GM18519 (cell line): ENCODE measurements around the gene COL27A1.

ENCODE experiments used
- ATAC-seq: cut with Tn5 transposase; IDR thresholded peaks from one replicate; pipeline ENCODE4 v1.9.1; 2021; ENCODE audit warnings: mild to moderate bottlenecking, moderate library complexity; ENCODE audit not compliant: unreplicated experiment, low FRiP score

Gene COL27A1

DNA sequence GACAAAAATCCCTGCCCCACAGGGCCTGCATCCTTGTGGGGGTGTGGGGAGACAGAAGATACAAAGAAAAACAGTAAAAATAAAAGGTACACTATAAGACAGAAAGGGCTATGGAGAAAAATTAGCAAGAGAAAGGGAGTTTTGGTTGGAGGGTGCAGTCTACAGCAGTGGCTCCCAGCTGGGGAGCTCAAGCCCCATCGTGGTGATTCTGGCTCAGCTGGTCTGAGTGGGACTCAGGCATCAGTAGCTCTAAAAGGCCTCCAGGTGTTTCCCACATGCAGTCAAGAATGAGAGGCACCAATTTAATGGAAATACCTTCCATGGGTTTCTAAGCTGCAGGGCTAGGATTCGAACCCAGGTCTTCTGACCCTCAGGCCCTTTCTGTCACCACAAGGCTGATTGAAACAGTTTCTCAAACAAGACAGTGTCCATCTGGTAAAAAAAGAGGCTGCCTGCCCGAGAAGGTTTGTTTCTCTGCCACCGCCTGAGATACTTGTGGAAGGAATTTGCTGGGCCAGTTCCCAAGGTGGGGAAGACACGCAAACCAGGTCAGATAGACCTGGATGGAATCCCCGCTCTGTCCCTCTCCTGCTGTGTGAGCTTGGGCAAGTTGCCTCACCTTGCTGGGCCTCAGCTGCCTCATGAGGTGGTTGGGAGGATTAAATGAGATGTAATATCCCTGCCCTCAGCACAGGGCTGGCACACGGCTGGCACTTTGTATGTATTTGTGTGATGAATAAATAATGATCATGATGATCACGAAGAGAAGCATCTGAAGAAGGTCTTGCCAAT is 43.1 kb downstream of the COL27A1 start:
- no peak for ATAC-seq

DNA sequence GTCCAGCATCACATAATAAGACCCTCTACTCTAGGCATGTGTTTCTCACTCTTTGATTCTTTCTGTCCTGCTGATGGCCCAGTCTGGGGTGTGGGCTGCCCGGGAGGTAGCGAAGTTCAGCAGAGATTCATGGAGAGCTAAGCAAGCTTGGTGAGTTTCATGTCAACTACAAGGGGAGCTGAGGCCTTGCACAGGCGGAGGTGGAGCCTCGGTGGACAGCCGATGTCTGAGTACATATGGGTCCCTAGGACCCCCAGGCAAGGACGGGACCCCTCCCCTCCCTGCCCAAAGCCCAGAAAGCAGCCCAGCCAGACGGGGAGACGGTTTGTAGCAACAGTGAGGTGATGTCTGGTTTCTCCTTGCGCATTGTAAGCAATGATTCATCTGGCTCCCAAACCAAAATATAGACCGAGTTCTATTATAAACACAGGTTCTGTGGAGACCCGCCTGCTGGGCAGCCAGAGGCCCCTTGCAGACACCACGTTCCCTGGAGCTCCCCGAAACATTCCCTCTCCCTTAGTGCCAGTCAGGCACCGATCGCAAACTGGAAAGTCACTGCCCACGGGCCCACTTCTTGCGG is 45.5 kb downstream of the COL27A1 start:
- ATAC-seq = no peak

DNA sequence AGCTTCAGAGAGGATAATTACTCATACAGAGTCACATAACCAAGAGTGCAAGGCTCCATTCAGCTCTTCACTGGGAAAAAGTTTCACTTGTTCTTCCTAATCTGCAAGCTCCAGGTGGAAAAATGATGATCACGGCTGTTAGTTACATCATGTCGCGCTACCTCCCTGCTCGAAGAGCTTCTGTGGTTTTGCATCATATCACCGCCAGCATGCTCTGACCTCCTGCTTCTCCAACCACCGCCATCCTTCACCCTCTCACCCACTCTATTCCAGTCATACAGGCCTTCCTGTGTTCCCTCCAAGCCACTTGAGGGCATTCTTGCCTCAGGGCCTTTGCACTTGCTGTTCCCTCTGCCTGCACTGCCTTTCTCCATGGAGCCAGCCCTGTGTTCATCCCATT is 47.1 kb downstream of the COL27A1 start:
- no peak for ATAC-seq

DNA sequence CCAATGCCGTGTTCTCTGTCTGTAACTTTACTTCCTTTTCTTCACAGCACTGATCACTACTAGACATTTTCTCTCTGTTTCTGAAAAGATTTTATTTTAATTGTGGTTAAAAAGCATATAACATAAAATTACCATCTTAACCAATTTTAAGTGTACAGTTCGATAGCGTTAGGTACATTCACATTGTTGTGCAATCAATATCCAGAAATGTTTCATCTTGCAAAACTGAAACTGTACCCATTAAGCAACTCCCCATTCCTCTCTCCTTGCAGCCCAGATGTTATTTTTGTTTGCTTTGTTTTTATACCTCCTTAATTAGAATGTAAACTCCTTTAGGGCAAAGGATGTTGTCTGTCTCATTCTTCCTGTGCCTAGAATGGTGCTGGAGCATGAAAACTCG is 47.5 kb downstream of the COL27A1 start:
- no peak for ATAC-seq

DNA sequence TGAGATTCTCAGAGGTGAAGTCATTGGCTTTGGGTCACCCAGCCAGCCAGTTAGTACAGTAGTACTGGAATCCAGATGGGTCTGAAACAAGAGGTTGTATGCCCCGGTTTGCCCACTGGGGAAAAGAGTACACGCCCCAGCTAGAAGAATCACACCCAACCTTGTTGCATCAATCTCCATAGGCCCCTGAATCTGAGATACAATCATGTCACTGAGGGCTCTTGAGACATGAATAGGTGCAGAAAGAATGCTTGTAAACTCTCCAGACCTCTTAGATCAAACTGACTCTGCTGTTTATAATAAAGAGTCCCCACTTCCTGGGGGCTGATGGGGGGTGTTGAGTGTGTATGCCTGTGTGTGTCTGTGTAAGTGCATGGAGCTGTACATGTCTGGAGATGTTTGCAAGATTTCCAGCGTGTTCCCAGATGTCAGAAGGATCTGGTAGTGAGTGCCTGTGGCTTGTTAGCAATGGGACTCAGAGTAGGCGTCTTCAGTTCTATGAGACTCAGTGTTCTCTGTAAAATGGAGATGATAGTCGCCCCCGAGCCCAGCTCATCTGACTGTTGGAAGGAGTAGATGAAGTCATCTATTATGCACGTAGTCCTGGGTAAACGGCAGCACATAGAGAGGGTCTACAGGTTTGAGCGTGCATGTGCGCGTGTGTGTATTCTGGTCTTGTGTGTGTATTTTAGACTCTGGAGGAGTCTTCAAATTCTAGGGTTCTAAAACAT is 48.2 kb downstream of the COL27A1 start:
- no peak for ATAC-seq

DNA sequence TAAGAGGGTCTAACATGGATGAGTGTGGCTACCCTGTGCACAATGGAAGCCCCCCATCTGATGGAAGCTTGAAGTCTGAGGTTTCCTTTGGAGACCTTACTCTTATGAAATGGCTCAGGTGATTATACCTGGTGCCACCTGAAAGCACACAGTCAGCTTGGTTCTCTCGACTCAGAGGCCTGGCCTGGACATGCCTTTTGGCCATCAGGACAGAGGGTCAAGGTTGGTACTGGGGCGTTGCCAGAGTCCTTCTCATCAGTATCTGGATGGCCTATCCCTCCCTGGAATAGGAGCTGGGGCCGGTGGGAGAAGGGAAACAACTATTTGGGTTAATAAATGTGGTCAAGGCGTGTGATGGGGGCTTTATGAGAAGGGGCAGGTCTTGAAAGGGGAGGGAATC is 48.9 kb downstream of the COL27A1 start:
- ATAC-seq = no peak

DNA sequence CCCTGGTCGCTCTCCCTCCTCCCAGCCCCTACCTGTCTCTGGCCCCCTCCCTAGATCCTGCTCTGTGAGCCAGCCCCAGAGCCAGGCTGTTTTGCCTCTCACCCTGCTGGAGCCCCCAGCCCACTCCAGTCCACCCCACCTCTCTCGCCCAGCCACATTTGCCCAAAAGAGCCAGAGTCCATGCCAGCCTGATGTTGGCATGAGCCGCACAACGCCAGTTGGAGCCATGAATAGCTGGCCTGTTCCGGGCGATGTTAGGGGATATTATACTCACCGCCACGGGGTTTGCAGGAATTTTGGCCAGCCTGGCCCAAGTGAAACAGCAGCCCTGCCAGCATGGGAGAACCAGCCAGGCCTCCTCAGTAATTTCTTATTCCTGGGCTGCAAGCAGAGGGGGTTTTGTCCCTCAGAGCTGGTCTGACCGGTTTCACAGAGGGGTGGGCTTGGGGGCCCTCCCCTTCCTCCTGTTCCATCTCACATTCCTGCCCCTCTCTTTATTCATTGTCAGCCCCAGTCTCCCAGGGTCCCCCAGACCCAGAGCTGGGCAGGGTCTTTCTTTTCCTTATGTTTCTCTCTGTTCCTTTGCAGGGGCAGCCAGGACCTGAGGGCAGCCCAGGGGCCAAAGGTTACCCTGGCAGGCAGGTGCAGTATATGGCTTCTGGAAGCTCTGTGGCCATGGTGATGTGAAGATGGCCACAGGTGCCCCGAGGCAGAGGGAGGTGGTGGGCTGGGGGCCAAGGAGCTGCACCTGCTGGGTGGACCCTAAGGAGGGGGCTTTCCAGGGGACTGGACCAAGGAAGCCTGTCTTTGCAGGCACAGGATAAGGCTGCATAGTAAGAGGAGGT is 50.1 kb downstream of the COL27A1 start:
- ATAC-seq = no peak

GRCh38 chr9:114206221-114206789 is 51.0 kb downstream of the COL27A1 start:
- no peak for ATAC-seq

GRCh38 chr9:114207034-114207810 is 51.9 kb downstream of the COL27A1 start:
- no peak for ATAC-seq

- ATAC-seq = no peak
Observed at GRCh38 chr9:114207845-114208244, 52.5 kb downstream of the COL27A1 start.

GRCh38 chr9:114209151-114209550 is 53.8 kb downstream of the COL27A1 start:
- no peak for ATAC-seq

- ATAC-seq = no peak
Observed at GRCh38 chr9:114210136-114210535, 54.8 kb downstream of the COL27A1 start.

DNA sequence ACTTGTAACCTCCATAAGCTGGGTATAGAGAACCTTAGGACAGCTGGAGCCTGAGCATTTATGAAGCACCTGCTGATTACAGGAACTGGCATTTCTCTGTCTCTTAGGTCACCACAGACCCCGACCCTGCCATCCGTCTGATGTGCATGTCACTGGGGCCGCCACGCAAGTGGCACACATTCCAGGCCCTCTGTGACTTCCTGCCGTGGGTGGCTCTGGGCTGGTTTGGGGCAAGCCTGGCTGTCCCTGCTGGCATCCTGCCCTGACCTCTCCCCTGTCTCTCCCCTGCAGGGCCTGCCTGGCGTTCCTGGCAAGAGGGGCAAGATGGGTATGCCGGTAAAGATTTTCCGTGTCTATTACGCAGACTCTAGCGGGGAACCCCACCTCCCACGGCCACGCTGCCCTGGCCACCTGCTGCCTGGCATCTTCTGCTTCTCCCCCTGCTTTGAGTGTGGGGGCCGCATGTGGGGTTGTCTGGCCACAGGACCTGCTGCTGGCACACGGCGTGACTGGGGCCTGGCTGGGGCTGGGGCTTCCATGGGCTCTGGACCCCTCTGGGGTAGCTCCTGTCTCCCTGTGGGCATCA is 55.4 kb downstream of the COL27A1 start:
- no peak for ATAC-seq

GRCh38 chr9:114212826-114213225 is 57.5 kb downstream of the COL27A1 start:
- ATAC-seq = no peak

- ATAC-seq = no peak
Observed at GRCh38 chr9:114213566-114213965, 58.2 kb downstream of the COL27A1 start.

DNA sequence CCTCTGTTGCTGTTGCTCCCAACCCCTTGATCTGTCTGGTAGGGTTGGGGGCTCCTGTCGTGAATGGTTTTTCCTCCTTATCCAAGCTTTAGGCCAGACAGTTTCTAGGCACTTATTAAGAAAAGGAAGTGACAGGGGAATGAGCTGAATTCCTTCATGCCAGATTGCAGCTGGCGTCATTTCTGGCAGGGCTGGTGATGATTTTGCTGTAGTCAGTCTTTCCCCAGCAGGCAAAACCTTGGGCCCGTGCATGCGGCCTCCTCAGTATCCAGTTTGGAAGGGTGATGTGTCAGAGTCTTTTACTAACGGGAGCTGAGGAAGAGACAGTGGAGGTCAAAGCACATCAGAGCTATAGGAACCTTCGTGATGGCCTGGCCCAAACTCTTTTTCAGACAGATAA is 58.8 kb downstream of the COL27A1 start:
- no peak for ATAC-seq

DNA sequence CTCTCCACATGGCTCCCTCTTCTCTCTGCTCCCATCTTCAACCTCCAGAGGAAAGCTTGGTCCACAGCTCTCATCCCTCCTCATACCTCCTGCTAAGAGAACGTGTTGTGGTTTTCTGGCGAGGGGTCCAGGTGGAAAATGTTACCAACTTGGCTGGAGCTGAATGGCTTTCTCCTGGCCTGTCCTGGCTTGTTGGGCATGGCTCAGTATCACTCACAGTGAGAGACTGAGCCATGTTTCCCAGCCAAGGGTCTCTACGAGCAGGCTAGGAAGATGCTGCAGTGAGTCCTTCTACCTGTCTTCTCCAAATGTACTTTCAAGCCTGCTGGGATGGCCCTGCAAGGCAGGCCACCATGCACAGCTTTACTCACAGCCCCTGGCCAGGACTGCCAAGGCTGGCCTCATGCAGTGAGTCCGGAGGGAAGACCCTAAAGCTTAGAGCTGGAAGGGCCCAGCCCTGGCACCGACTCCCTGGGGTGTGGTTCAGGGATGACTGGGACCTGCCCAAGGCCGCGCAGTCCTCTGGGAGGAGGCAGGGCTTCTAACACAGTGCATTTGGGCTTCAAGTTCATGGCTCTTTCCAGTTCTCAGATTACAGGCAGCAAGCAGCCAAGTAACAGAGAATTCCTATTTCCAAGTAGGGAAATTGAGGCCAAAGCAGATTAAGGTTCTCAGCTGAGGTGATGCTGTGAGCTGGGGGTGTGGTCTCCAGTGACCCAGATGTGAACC is 59.5 kb downstream of the COL27A1 start:
- no peak for ATAC-seq

DNA sequence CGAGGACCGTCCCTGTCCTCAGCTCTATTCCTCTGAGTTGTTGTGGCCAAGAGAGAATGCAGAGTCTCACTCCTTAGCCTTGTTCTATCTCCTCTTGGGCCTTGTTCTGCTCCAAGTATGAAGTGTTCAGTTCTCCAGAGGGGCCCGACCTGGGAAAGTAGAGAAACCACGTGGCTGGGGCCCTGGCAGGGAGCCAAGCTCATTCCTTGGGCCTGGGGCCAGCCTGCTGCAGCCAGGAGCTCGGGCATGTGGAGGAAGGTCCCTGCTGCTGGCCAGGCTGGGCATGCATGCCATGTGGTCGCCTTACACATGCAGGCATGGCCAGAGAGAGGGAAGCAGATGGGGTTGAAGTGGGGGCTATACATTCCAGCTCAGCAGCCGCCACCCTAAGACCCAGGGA is 60.7 kb downstream of the COL27A1 start:
- ATAC-seq = no peak

GRCh38 chr9:114216976-114217375 is 61.6 kb downstream of the COL27A1 start:
- no peak for ATAC-seq
